GM23248 (cell line): ENCODE data around the gene VTI1A. TPM values are rescaled to one million over a fixed set of nuclear protein-coding genes. Genes with fewer than 3 reads are reported as not detected.
A peak's percentile ranks its signal among the peaks of the same experiment; 100 is the strongest.

Experiments used
- DNase-seq: peaks from one replicate; pipeline ENCODE4 v3.0.0-alpha.2; 2015
- H2AFZ ChIP-seq: fragments of 200-600 bp; sonication (generic); 2 replicates; pipeline ENCODE4 v1.6.1; 2016; ENCODE audit warnings: antibody characterized with exemption
- H3F3A ChIP-seq: fragments of 200-600 bp; sonication (generic); 2 replicates; pipeline ENCODE4 v1.6.1; 2016; ENCODE audit warnings: mild to moderate bottlenecking, antibody characterized with exemption, mixed run types; ENCODE audit not compliant: insufficient read depth
- H3K27ac ChIP-seq: fragments of 200-600 bp; sonication (generic); 2 replicates; pipeline ENCODE4 v1.5.1; 2016; ENCODE audit warnings: mild to moderate bottlenecking
- H3K27me3 ChIP-seq: fragments of 200-600 bp; sonication (generic); replicated peaks from 2 replicates; pipeline ENCODE4 v1.6.1; 2016; ENCODE audit warnings: mild to moderate bottlenecking; ENCODE audit not compliant: insufficient read depth
- H3K36me3 ChIP-seq: fragments of 200-600 bp; sonication (generic); 2 replicates; pipeline ENCODE4 v1.6.1; 2016; ENCODE audit warnings: low read depth, mild to moderate bottlenecking
- H3K4me1 ChIP-seq: fragments of 200-600 bp; sonication (generic); 2 replicates; pipeline ENCODE4 v1.6.1; 2016; ENCODE audit warnings: mild to moderate bottlenecking; ENCODE audit not compliant: insufficient read depth
- H3K4me2 ChIP-seq: fragments of 200-600 bp; sonication (generic); one replicate; pipeline ENCODE4 v1.6.1; 2016; ENCODE audit warnings: mild to moderate bottlenecking; ENCODE audit not compliant: unreplicated experiment
- H3K4me3 ChIP-seq: fragments of 200-600 bp; sonication (generic); 2 replicates; pipeline ENCODE4 v1.5.1; 2016; ENCODE audit warnings: mild to moderate bottlenecking
- H3K79me2 ChIP-seq: fragments of 200-600 bp; sonication (generic); 2 replicates; pipeline ENCODE4 v1.6.1; 2016; ENCODE audit warnings: mild to moderate bottlenecking; ENCODE audit not compliant: insufficient read depth
- H3K9ac ChIP-seq: fragments of 200-600 bp; sonication (generic); 2 replicates; pipeline ENCODE4 v1.6.1; 2016; ENCODE audit warnings: mild to moderate bottlenecking
- H3K9me2 ChIP-seq: fragments of 200-600 bp; sonication (generic); 2 replicates; pipeline ENCODE4 v1.6.1; 2016; ENCODE audit warnings: mixed run types, mild to moderate bottlenecking, moderate library complexity; ENCODE audit not compliant: insufficient read depth
- H3K9me3 ChIP-seq: fragments of 200-600 bp; sonication (generic); one replicate; pipeline ENCODE4 v1.6.1; 2017; ENCODE audit warnings: low read depth
- H4K20me1 ChIP-seq: fragments of 200-600 bp; sonication (generic); 2 replicates; pipeline ENCODE4 v1.6.0; 2016; ENCODE audit not compliant: insufficient read depth
- EZH2 ChIP-seq: fragments of 200-600 bp; sonication (generic); IDR thresholded peaks from 2 replicates; pipeline ENCODE4 v1.6.1; 2018; ENCODE audit warnings: antibody characterized with exemption, mild to moderate bottlenecking; ENCODE audit not compliant: insufficient read depth, poor library complexity, severe bottlenecking
- EZH2phosphoT487 ChIP-seq: fragments of 200-600 bp; sonication (generic); IDR thresholded peaks from 2 replicates; pipeline ENCODE4 v1.6.1; 2018; ENCODE audit warnings: antibody characterized with exemption, moderate library complexity, mild to moderate bottlenecking, low read depth; ENCODE audit not compliant: insufficient read depth
- WGBS, 2 experiments: methylation state at CpG; one replicate each; pipeline ENCODE4 v1.1.6; 2015 to 2017; ENCODE audit warnings: low lambda C conversion rate in 2 of 2, low coverage in 1 of 2; ENCODE audit errors: missing lambda C conversion rate in 2 of 2; 5-methylcytosine and 5-hydroxymethylcytosine counted together
- in situ Hi-C: fragments of 300-500 bp; cut with MboI; formaldehyde crosslinking; loops from 2 replicates; pipeline ENCODE4 v1.15.0; 2020
- polyA plus RNA-seq: library from polyadenylated mRNA; unstranded; fragments of >200 nt; fragmentation: Nextera tagmentation; extraction: Ambion mirVana; gene quantifications from 2 replicates; pipeline ENCODE4 v1.2.1, GENCODE V29; 2016
- total RNA-seq: library from RNA; depleted of rRNA; stranded (reverse); fragments of >200 nt; shearing (Covaris generic); gene quantifications from 2 replicates; pipeline ENCODE4 v1.2.3, GENCODE V29; 2014

The VTI1A gene
- total and polyA plus RNA-seq, 2 experiments from 2014 or later = 21.6 to 26.4 TPM

DNA sequence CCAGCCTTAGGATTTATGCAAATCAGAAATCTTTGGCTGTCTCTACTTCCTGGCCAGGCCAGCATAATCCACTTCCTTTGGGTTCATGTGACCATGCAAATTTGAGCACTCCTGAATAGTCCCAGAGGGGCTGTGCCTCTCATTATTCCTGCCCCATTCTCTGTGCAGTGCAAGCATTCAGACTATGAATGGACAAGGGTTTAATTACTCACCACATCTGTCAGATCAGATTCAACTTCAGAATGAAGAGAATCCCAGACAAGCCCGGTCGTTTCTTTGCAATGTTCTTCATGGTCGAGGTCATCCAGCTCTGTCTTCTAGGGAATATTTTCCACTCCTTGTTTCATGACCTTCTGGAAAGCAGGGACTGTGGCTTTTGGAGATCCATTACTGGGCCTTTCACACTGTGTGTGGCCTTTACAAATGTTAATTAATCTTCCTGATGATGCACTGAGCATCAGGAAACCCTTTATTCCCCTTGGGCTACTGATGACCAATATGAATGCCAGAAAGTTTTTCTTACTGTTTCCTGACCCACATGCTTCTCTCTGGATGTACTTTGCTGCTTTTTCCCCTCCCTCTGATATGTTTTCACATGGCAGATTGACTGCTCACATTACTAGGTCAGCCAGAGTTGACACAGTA is 285.4 kb downstream of the VTI1A start:
- 14 to 29% methylated on average over 3 of the region's 3 CpGs for WGBS, 2 experiments
- Histone ChIP-seq H3K4me3 (no peak overlapping the region), H3K79me2 (no peaks in the 10 kb centered on the region), H3K4me2 (peak overlapping the region; percentile 0), H3F3A (peaks cover 7% of the 10 kb centered on the region), H3K9me2 (no peaks in the 10 kb centered on the region), H3K9me3 (no peaks in the 10 kb centered on the region), H2AFZ (no peak overlapping the region), H4K20me1 (no peaks in the 10 kb centered on the region), H3K4me1 (peaks cover 13% of the 10 kb centered on the region; the same call in 1 of the 2 replicates), H3K27ac (no peak overlapping the region), H3K9ac (no peak overlapping the region), H3K36me3 (no peaks in the 10 kb centered on the region), H3K27me3 (no peaks in the 10 kb centered on the region)
- TF ChIP-seq EZH2 = no peak
- in situ Hi-C loops = no loop called here
- peak; percentile 41 for DNase-seq

GRCh38 chr10:112735041-112735695 is 288.2 kb downstream of the VTI1A start:
- no peak overlapping the region for H3K27ac ChIP-seq
- H3K4me1 ChIP-seq = peaks cover 13% of the 10 kb centered on the region; the same call in 1 of the 2 replicates
- no peaks in the 10 kb centered on the region for H3K79me2 ChIP-seq
- H3K9me3 ChIP-seq = no peaks in the 10 kb centered on the region
- no peaks in the 10 kb centered on the region for H4K20me1 ChIP-seq
- no peaks in the 10 kb centered on the region for H3K9me2 ChIP-seq
- no peaks in the 10 kb centered on the region for H3K27me3 ChIP-seq
- H3K4me3 ChIP-seq = no peak overlapping the region
- in situ Hi-C loops = no loop called here
- WGBS, 2 experiments = 22 to 25% methylated on average over 4 of the region's 4 CpGs
- no peak overlapping the region for H3K9ac ChIP-seq
- no peak overlapping the region for H2AFZ ChIP-seq
- TF ChIP-seq EZH2phosphoT487 (no peak), EZH2 (no peak)
- no peak overlapping the region for H3K4me2 ChIP-seq
- peak; percentile 27 for DNase-seq
- H3K36me3 ChIP-seq = no peaks in the 10 kb centered on the region
- H3F3A ChIP-seq = peaks cover 7% of the 10 kb centered on the region

GRCh38 chr10:112738606-112739591 is 291.9 kb downstream of the VTI1A start:
- Histone ChIP-seq H3K27ac (no peak overlapping the region), H3F3A (no peaks in the 10 kb centered on the region), H3K36me3 (no peaks in the 10 kb centered on the region), H3K9me2 (no peaks in the 10 kb centered on the region), H4K20me1 (no peaks in the 10 kb centered on the region), H2AFZ (no peak overlapping the region), H3K4me1 (peaks cover 7% of the 10 kb centered on the region; the same call in 1 of the 2 replicates), H3K9me3 (no peaks in the 10 kb centered on the region), H3K9ac (no peak overlapping the region), H3K4me2 (no peak overlapping the region), H3K4me3 (no peak overlapping the region), H3K27me3 (no peaks in the 10 kb centered on the region), H3K79me2 (no peaks in the 10 kb centered on the region)
- TF ChIP-seq EZH2 (no peak), EZH2phosphoT487 (no peak)
- DNase-seq = no peak
- in situ Hi-C loops = no loop called here
- 94 to 96% methylated on average over 11 of the region's 11 CpGs for WGBS, 2 experiments

DNA sequence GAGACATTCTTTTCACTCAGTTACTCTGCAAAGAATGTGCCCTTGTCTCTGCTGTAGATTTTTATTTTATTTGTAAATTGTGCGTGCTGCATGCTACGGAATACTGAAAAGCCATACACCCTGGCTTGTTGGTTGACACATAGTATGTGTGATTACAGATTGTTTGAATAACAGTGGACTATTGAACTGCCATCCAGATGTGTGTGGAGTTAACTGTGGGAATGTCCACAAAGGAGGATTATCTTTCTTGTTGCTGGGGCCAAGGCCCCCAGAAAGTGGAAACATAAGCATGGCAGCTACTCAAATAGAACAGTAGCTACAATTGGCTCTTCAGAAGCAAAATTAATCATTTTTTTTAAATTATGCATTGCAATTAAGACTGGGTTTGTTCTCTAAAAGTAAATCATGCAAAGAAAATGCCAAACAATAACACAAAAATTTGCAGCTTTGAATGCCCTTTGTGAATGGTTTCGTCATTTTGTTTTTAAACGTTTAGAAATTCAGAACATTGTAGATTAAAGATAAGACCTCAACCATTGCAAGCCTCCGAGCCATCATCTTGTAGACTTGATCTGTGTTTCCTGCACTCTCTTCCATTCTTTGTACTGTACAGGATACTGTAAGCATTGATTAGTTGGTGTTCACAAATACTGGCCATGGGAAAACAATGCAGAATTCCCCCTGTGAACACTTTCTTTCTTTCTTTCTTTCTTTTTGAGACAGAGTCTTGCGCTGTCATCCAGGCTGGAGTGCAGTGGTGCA is 292.8 kb downstream of the VTI1A start:
- Histone ChIP-seq H3K36me3 (no peaks in the 10 kb centered on the region), H3K9me3 (no peaks in the 10 kb centered on the region), H3K27ac (no peak overlapping the region), H3K9ac (no peak overlapping the region), H3K4me3 (no peak overlapping the region), H3K27me3 (no peaks in the 10 kb centered on the region), H3K4me1 (peaks cover 7% of the 10 kb centered on the region; the same call in 1 of the 2 replicates), H3K4me2 (no peak overlapping the region), H3K79me2 (no peaks in the 10 kb centered on the region), H2AFZ (no peak overlapping the region), H3F3A (no peaks in the 10 kb centered on the region), H3K9me2 (no peaks in the 10 kb centered on the region), H4K20me1 (no peaks in the 10 kb centered on the region)
- DNase-seq = no peak
- 74 to 94% methylated on average over 5 to 6 of the region's 6 CpGs for WGBS, 2 experiments
- no peak for TF ChIP-seq EZH2phosphoT487
- no peak for TF ChIP-seq EZH2
- in situ Hi-C loops = no loop called here
